IPS DF 4.7 (cell line): ENCODE measurements around the gene SNX8.

Experiments used
- DNase-seq: peaks from one replicate; pipeline ENCODE4 v3.0.0-alpha.2; 2013; ENCODE audit warnings: low spot score; ENCODE audit errors: extremely low read depth

The SNX8 gene

GRCh38 chr7:2247141-2247995 lies 66.9 kb downstream of the SNX8 start:
- DNase-seq = no peak

DNA sequence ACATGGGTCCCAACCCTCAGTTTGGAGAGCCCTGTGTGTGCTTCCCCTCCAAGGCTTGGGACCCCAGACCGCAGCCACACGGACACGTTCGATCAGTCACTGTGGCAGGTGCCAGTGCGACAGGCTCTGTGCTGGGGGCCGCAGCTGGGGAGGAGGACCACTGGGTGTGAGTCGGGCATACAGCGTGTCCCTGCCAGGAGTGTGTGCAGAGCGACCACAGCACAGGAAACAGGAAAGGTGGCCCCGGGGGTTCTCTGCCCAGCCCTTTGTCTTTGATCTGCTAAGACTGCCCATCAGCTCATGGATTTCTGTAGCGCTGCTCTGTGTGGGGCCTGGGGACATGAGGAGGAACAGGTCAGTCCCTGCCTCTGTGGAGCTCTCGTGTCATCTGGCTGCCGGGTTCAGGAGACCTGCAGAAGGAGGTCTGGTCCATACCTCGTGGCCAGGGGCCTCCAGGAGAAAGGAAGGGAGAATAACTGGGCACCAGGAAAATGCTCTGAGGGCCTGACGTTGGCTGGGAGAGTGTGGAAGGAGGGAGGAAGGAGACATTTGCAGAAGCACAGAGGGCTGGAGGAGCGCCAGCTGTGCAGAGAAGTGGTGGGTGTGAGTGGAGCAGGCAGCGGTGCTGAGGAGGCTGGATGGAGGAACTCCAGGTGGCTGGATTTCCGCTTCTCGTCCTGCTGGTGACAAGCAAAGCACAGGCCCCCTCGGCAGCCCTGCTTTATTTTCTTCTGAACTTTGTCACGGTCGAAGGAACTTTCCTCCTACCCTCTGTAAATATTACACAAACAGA lies 68.2 kb downstream of the SNX8 start:
- no peak for DNase-seq

- no peak for DNase-seq
These were observed 69.7 kb downstream of the SNX8 start for GRCh38 chr7:2244404-2244995.

GRCh38 chr7:2243458-2243857 lies 70.8 kb downstream of the SNX8 start:
- no peak for DNase-seq

- no peak for DNase-seq
These were observed 71.5 kb downstream of the SNX8 start for GRCh38 chr7:2242541-2243429.

DNA sequence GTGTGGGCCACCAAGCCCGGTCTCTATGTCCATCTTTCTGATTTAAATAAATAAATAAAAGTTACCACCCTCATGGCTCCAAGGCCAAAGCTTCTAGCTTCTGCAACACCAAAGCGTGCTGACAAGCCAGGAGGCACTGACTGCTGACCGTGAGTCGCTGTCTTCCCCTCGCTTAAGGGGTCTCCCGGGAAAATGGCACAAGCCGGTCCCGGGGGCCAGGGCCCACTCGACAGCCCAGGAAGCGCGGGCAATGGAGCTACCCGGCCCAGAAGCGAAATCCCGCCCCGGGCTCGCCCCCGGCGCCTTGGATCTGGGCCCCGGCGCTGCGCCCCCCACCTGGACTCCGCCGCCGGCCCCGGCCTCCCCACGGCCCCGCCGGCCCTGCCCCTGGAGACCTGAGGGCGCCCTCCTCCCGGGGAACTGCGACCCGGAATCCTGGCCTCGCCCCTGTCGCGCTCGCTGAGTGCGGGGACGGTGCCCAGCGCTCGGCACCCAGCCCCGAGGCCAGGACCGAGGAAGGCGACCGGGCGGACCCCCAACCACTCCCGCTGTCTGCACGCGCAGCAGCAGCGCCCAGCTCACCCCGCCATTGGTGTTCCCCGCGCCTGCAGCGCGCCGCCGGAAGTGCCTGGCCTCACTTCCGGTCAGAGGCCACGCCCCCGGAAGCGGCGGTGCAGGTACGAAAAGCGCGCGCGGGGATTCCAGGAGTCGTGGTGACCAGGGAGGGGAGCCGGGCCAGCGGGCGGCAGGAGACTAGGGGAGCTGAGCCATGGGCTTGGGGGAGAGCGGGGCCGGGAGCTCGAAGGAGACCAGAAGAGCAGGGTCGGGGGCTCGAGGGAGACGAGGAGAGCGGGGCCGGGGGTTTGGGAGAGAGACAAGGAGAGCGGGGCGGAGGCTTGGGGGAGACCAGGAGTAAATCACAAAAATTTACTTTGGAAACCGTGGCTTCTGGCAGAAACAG lies 72.4 kb downstream of the SNX8 start, which contains the start of the genes MRM2 and NUDT1:
Gene MRM2 (minus strand): TSS at position 626 of the 961 bp plus-strand sequence. CDS start 36 bp downstream, at position 590.
Gene NUDT1 (plus strand): TSS at position 647 of the 961 bp plus-strand sequence. CDS start 2,349 bp downstream, outside the sequence.
- DNase-seq = no peak

- no peak for DNase-seq
These were observed 75.0 kb downstream of the SNX8 start for GRCh38 chr7:2239242-2239641.

GRCh38 chr7:2237109-2237602 lies 77.1 kb downstream of the SNX8 start:
- DNase-seq = no peak

- DNase-seq = no peak
These were observed 80.3 kb downstream of the SNX8 start for GRCh38 chr7:2233926-2234325.

- DNase-seq = no peak
These were observed 81.3 kb downstream of the SNX8 start, which contains the start of gene MAD1L1 for GRCh38 chr7:2232766-2233520. TSS of gene MAD1L1 (minus strand) at chr7:2232945. CDS start at chr7:2230133, 2,812 bp downstream.

DNA sequence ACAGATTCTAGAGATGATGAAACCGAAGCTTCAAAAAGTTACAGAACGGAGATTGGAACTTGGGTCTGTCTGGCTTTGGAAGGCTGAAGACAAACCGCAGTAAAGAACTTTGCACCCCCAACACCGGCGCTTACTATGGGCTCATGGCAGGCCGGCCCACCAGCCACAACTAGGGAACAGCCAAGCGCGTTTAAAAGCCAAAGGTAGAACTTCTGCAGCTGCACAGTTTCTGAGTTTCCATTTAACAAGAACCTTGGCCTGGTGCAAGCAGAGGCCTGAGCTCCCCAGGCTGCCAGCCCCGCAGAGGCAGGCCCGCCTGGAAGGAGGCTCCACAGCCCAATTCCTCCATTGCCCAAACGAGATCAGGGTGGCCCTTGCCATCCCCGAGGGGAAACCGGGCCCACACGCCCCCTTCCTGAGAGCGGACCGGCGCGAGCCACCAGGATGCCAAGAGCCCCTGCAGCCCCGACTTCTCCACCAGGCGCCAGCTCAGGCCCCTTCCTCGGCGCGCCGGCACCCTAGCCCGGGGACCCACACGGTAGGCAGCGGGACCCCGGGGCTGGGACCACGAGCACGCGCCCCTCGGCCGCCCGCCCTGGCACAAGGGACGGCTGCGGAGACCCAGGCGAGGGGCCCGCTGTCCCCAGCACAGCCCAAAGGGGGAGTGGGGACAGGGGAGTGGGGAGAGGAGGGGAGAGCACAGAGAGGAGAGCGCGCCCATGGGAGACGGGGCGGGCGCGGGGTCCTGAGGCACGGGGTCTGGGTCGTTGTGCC lies 82.1 kb downstream of the SNX8 start:
- no peak for DNase-seq

- DNase-seq = no peak
These were observed 83.4 kb downstream of the SNX8 start for GRCh38 chr7:2230882-2231281.

DNA sequence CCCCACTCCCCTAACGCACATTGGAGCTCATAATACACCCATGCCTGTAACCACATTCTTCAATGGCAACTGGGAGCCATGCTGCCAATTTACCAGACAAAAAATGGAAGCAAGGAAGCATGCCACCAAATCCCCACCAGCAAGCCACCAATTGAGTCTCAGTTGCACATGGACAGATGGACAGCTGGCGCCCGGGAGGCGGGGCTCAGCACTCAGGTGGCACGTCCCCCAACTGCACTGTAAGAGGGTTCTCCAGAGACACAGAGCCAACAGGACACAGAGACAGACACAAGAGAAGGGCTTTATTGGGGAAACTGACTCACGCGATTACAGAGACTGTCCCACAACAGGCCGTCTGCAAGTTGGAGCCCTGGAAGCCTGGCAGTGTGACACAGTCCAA lies 84.0 kb downstream of the SNX8 start:
- DNase-seq = no peak

DNA sequence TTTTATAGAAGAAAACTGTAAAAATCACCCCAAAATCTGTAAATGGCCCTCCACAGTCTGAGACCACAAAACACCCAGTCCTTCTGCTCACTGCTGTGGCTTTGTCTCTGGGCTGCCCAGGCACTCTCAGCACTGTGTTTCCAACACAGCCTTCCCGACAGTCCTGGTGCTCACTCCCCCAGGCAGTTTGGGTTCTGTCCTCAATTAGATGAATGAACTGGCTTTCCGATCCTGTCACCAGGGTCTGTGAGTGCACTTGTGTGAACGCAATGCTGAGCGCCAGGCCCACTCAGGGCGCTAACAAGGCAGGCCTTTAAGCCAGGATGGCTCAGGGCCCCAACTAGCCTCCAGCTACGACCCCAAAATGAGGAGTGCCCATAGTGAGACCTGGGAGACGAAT lies 84.8 kb downstream of the SNX8 start:
- no peak for DNase-seq

DNA sequence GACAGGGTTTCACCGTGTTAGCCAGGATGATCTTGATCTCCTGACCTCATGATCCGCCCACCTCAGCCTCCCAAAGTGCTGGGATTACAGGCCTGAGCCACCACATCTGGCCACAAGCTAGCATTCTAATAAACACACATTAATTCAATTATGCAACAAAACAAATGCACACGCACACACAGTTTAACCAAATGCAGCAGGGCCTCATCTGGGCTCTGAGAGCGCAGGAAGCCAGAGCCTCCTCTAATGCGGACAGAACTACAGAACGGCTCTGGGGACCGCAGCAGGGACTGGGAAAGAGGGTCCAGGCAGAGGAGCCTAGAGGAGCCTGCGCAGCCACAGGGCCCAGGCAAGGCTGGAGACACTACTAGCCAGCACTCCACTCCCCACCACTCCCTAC lies 85.3 kb downstream of the SNX8 start:
- no peak for DNase-seq

DNA sequence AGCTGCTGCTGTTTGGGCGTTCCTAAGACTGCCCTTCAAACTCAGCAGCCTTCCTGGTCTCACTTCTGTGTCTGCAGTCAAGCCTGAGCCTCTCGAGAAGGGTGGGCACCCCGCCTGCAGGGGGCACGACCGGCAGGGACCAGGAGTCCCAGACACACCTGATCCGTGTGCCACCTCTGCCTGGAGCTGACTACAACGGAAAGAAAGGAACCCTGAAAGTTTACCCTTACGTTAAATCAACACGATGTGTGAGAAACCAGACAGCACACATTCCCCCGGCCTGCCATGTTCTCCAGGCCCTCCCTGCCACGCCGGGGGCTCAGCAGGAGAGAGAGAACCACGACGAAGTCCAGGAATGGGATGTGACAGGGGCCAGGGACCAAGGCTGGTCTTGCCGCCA lies 86.5 kb downstream of the SNX8 start:
- DNase-seq = no peak

GRCh38 chr7:2225830-2226229 lies 88.4 kb downstream of the SNX8 start:
- no peak for DNase-seq

DNA sequence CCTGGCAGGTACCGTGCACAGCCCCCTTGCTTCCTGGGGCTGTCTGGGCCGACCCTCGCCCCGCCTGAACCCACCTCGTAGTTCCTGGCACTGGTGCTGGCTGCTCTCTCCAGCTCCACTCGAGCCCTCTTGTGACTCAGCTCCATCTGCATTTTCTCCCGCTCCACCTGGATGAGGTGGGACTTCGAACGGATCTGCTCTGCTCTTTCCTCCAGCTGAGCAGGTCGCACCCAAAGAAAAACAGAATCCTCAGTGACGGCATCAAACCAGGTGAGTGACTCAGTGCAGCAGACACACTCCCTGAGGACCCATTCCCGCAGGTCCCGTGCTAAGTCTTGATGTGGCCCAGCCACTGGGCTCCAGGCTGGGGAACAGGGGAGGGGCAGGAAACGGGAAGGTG lies 88.9 kb downstream of the SNX8 start:
- DNase-seq = no peak
